ENCODE data around the gene FABP7.
"Not testable (repeated sequence)": the region's sequence is repeated elsewhere in the genome, so short reads cannot be mapped to it uniquely, and the experiment has no call there.

The FABP7 gene

GRCh38 chr6:122736616-122737015, 42.9 kb upstream of the FABP7 start:
- H3K4me3 ChIP-seq (ENCODE audit: low read depth, low read length), result no peak overlapping the region
- no peak for TF ChIP-seq CTCF (IDR thresholded peaks at IDR 0.05; ENCODE audit: low read depth, low read length)

- TF ChIP-seq CTCF (IDR thresholded peaks at IDR 0.05; ENCODE audit: low read depth, low read length), result no peak
- H3K4me3 ChIP-seq (ENCODE audit: low read depth, low read length), result no peak overlapping the region
Observed at GRCh38 chr6:122740091-122740490, 39.4 kb upstream of the FABP7 start.

GRCh38 chr6:122740936-122741335, 38.6 kb upstream of the FABP7 start:
- H3K4me3 ChIP-seq (ENCODE audit: low read depth, low read length), result no peak overlapping the region
- no peak for TF ChIP-seq CTCF (IDR thresholded peaks at IDR 0.05; ENCODE audit: low read depth, low read length)

GRCh38 chr6:122744247-122744646, 35.3 kb upstream of the FABP7 start:
- not testable (repeated sequence) for H3K4me3 ChIP-seq (ENCODE audit: low read depth, low read length)

- not testable (repeated sequence) for H3K4me3 ChIP-seq (ENCODE audit: low read depth, low read length)
Observed at GRCh38 chr6:122744856-122745255, 34.7 kb upstream of the FABP7 start.

- H3K4me3 ChIP-seq (ENCODE audit: low read depth, low read length), result no peak overlapping the region
- no peak for TF ChIP-seq CTCF (IDR thresholded peaks at IDR 0.05; ENCODE audit: low read depth, low read length)
Observed at GRCh38 chr6:122746688-122747087, 32.8 kb upstream of the FABP7 start.

GRCh38 chr6:122747573-122747972, 31.9 kb upstream of the FABP7 start:
- H3K4me3 ChIP-seq (ENCODE audit: low read depth, low read length), result no peak overlapping the region
- TF ChIP-seq CTCF (IDR thresholded peaks at IDR 0.05; ENCODE audit: low read depth, low read length), result no peak

GRCh38 chr6:122748945-122749344, 30.6 kb upstream of the FABP7 start:
- not testable (repeated sequence) for H3K4me3 ChIP-seq (ENCODE audit: low read depth, low read length)

GRCh38 chr6:122749451-122750050, 30.0 kb upstream of the FABP7 start:
- H3K4me3 ChIP-seq (ENCODE audit: low read depth, low read length), result no peak overlapping the region
- TF ChIP-seq CTCF (IDR thresholded peaks at IDR 0.05; ENCODE audit: low read depth, low read length), result no peak

Measured in WI38 (cell line).